Mesenchymal stem cell (in vitro differentiated cells and primary cell): ENCODE measurements around the gene PDHX. TPM values are rescaled to one million over a fixed set of nuclear protein-coding genes. Genes with fewer than 3 reads are reported as not detected.

Experiments
- DNase-seq: peaks from one replicate; pipeline ENCODE4 v3.0.0-alpha.2; 2013
- H2AFZ ChIP-seq: one replicate; pipeline ENCODE4 v1.6.1; 2013; ENCODE audit warnings: low read depth, mild to moderate bottlenecking, control low read depth, inconsistent platforms, low read length, moderate library complexity
- H2AK5ac ChIP-seq: 2 replicates; pipeline ENCODE4 v1.6.1; 2013; ENCODE audit warnings: low read length, moderate library complexity, mild to moderate bottlenecking, inconsistent platforms; ENCODE audit not compliant: severe bottlenecking
- H2BK120ac ChIP-seq: one replicate; pipeline ENCODE4 v1.6.1; 2013; ENCODE audit warnings: low read depth, mild to moderate bottlenecking, inconsistent platforms, low read length, moderate library complexity
- H2BK12ac ChIP-seq, 2 experiments: one replicate each; pipeline ENCODE4 v1.6.1; 2013; ENCODE audit warnings: inconsistent platforms in 2 of 2, low read length in 2 of 2, mild to moderate bottlenecking in 2 of 2, moderate library complexity in 2 of 2, control low read depth in 1 of 2
- H2BK15ac ChIP-seq: one replicate; pipeline ENCODE4 v1.6.1; 2013; ENCODE audit warnings: mild to moderate bottlenecking, low read depth, inconsistent platforms; ENCODE audit not compliant: poor library complexity, severe bottlenecking
- H2BK5ac ChIP-seq: 2 replicates; pipeline ENCODE4 v1.6.1; 2013; ENCODE audit warnings: low read depth, mild to moderate bottlenecking, low read length, control low read depth, inconsistent platforms; ENCODE audit not compliant: poor library complexity, severe bottlenecking
- H3K14ac ChIP-seq, 2 experiments: one replicate each; pipeline ENCODE4 v1.6.1; 2013; ENCODE audit warnings: inconsistent platforms in 2 of 2, low read length in 2 of 2, control low read depth in 1 of 2, mild to moderate bottlenecking in 1 of 2, moderate library complexity in 1 of 2
- H3K18ac ChIP-seq, 2 experiments: one replicate each; pipeline ENCODE4 v1.6.1; 2013; ENCODE audit warnings: inconsistent platforms in 2 of 2, low read length in 2 of 2, control low read depth in 1 of 2, low read depth in 1 of 2, mild to moderate bottlenecking in 1 of 2
- H3K23ac ChIP-seq, 2 experiments: one replicate each; pipeline ENCODE4 v1.6.1; 2013; ENCODE audit warnings: inconsistent platforms in 2 of 2, low read length in 2 of 2, mild to moderate bottlenecking in 2 of 2, moderate library complexity in 2 of 2, control low read depth in 1 of 2
- H3K27ac ChIP-seq: 2 replicates; pipeline ENCODE4 v1.5.1; 2013; ENCODE audit warnings: mild to moderate bottlenecking, moderate library complexity, low read length, control low read depth, inconsistent platforms; ENCODE audit not compliant: poor library complexity, severe bottlenecking
- H3K27me3 ChIP-seq, 2 experiments: 2 replicates each; pipeline versions ENCODE4 v1.6.1 to v1.7.0; 2013; ENCODE audit warnings: low read length in 2 of 2, mild to moderate bottlenecking in 2 of 2, moderate library complexity in 2 of 2, control low read depth in 1 of 2, inconsistent platforms in 1 of 2; ENCODE audit not compliant: control insufficient read depth in 1 of 2, insufficient read depth in 1 of 2
- H3K36me3 ChIP-seq, 2 experiments: 2 replicates each; pipeline versions ENCODE4 v1.6.1 to v1.7.0; 2013; ENCODE audit warnings: low read length in 2 of 2, control low read depth in 1 of 2, inconsistent platforms in 1 of 2, low read depth in 1 of 2, mild to moderate bottlenecking in 1 of 2; ENCODE audit not compliant: insufficient read depth in 2 of 2, control insufficient read depth in 1 of 2
- H3K4ac ChIP-seq, 2 experiments: one replicate each; pipeline ENCODE4 v1.6.1; 2013; ENCODE audit warnings: inconsistent platforms in 2 of 2, low read length in 2 of 2, mild to moderate bottlenecking in 2 of 2, moderate library complexity in 2 of 2, control low read depth in 1 of 2, low read depth in 1 of 2
- H3K4me1 ChIP-seq: 2 replicates; pipeline ENCODE4 v1.6.1; 2013; ENCODE audit warnings: low read depth, low read length, control low read depth; ENCODE audit not compliant: control insufficient read depth, insufficient read depth
- H3K4me2 ChIP-seq: 2 replicates; pipeline ENCODE4 v1.6.1; 2013; ENCODE audit warnings: low read length, mild to moderate bottlenecking, inconsistent platforms; ENCODE audit not compliant: poor library complexity, severe bottlenecking
- H3K4me3 ChIP-seq, 2 experiments: 2 replicates each; pipeline versions ENCODE4 v1.5.1 to v1.7.0; 2013; ENCODE audit warnings: low read length in 2 of 2, mild to moderate bottlenecking in 2 of 2, control low read depth in 1 of 2, low read depth in 1 of 2; ENCODE audit not compliant: insufficient read depth in 1 of 2
- H3K79me1 ChIP-seq: replicated peaks from 2 replicates; pipeline ENCODE4 v1.6.1; 2013; ENCODE audit warnings: mild to moderate bottlenecking, control low read depth, low read length, inconsistent platforms; ENCODE audit not compliant: poor library complexity, severe bottlenecking
- H3K9ac ChIP-seq: 2 replicates; pipeline ENCODE4 v1.7.0; 2013; ENCODE audit warnings: mild to moderate bottlenecking, low read length, moderate library complexity
- H3K9me3 ChIP-seq: 2 replicates; pipeline ENCODE4 v1.7.0; 2013; ENCODE audit warnings: mild to moderate bottlenecking, low read length; ENCODE audit not compliant: control insufficient read depth
- H4K8ac ChIP-seq: one replicate; pipeline ENCODE4 v1.6.1; 2013; ENCODE audit warnings: inconsistent platforms, mild to moderate bottlenecking, low read length, moderate library complexity
- H4K91ac ChIP-seq: one replicate; pipeline ENCODE4 v1.6.1; 2013; ENCODE audit warnings: mild to moderate bottlenecking, low read length, inconsistent platforms
- WGBS: methylation state at CpG from one replicate; pipeline ENCODE4 v1.1.7; 2013; ENCODE audit warnings: mixed read lengths; 5-methylcytosine and 5-hydroxymethylcytosine counted together
- polyA plus RNA-seq, 2 experiments: library from polyadenylated mRNA; stranded (reverse); fragments of 200-250 nt; gene quantifications; one replicate each; pipeline ENCODE4 v1.2.3, GENCODE V29; 2013

PDHX gene
- polyA plus RNA-seq (2013, experiment 1 of 2) = 38.5 TPM
- 39.2 TPM for polyA plus RNA-seq (2013, experiment 2 of 2)

DNA sequence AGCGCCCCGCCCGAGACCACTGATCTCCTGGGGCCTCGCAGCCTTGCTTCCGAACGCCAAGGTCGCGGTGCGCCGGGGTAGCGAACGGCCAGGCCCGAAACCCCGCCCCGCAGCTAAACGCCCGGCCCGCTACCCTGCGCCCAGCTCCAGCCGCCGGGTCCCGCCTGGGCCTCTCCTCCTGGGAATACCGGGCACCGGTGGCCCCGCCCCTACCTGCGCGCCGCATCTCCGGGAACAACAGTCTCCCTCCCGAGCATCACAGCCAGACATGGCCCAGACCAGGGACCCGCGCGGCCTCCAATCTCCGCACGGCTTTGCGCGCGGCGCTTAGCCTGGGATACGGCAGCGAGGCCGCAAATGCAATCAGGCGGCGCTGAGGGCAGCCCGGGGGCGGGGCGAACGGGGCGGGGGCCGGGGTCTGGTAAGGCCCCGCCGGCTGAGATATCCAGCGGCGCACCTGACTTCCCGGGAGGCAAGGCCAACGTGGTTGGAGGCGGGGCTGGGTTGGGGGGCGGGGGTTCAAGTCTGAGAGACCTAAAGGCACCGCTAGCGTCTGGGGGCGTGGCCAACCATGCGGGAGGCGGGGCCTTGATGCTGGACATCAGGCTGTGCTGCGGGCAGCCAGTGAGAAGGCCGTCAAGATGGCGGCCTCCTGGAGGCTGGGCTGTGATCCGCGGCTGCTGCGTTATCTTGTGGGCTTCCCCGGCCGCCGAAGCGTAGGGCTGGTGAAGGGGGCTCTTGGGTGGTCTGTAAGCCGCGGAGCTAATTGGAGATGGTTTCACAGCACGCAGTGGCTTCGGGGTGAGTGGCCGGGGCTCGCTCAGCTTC is at the start of gene PDHX, which contains the start of gene APIP:
Gene PDHX, plus strand, starts transcription at position 604 of the 828 bp plus-strand sequence. Its CDS starts 38 bp downstream, at position 642.
Gene APIP, minus strand, starts transcription at position 365 of the 828 bp plus-strand sequence. Its CDS starts 95 bp downstream, at position 270.
- Histone ChIP-seq H2BK120ac (peak within 1 kb of the TSS; percentile 87), H3K9me3 (no peaks in the 10 kb centered on the region), H3K14ac (peak within 1 kb of the TSS; percentile 76 to 96), H4K91ac (peak within 1 kb of the TSS; percentile 98), H3K4me3 (peak within 1 kb of the TSS; percentile 93 to 94), H2AFZ (peak within 1 kb of the TSS; percentile 97), H3K36me3 (peaks cover 0 to 16% of the 10 kb centered on the region in 2 experiments), H4K8ac (peak within 1 kb of the TSS; percentile 99), H3K27ac (peak within 1 kb of the TSS; percentile 99), H2BK15ac (peak within 1 kb of the TSS; percentile 77), H3K27me3 (no peaks in the 10 kb centered on the region), H2BK5ac (peak within 1 kb of the TSS; percentile 99), H3K23ac (peak within 1 kb of the TSS in 1 of 2 experiments; percentile 87), H2AK5ac (peak within 1 kb of the TSS; percentile 7), H3K4me1 (peaks cover 3% of the 10 kb centered on the region), H3K9ac (peak within 1 kb of the TSS; percentile 99), H2BK12ac (peak within 1 kb of the TSS in 1 of 2 experiments; percentile 75), H3K4me2 (peak within 1 kb of the TSS; percentile 73), H3K4ac (peak within 1 kb of the TSS; percentile 88 to 98), H3K79me1 (peaks cover 11% of the 10 kb centered on the region), H3K18ac (peak within 1 kb of the TSS; percentile 92 to 99)
- under 1% methylated on average over 79 of the region's 79 CpGs for WGBS
- peak; percentile 98 for DNase-seq

DNA sequence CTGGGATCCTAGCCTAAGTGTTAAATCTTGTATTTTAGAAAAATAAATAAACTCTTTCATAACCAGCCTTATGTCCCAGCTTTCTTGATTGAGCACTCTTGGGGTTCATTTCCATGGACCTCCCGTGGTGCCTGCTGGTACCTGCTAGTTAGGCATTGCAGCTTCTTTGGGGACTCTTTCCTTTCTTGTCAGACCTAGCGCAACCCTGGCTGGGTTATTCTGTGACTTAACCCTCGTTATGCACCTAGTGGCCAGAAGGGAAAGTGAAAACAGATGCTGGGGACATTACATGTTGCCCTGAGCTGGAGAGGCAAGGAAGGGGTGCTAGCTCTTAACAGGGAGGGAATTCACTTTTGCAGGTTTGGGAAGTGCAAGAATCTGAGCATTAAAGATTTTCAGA is 47.0 kb upstream of the PDHX start:
- Histone ChIP-seq H3K27me3 (no peaks in the 10 kb centered on the region), H4K91ac (no peak overlapping the region), H3K4me3 (no peak overlapping the region), H2AFZ (no peak overlapping the region), H2BK120ac (no peak overlapping the region), H3K14ac (no peak overlapping the region), H3K27ac (no peak overlapping the region), H3K4ac (no peak overlapping the region), H3K36me3 (peaks cover 0 to 3% of the 10 kb centered on the region in 2 experiments), H3K9ac (no peak overlapping the region), H2BK5ac (no peak overlapping the region), H3K9me3 (no peaks in the 10 kb centered on the region), H3K4me1 (peaks cover 2% of the 10 kb centered on the region), H3K79me1 (no peaks in the 10 kb centered on the region), H2AK5ac (no peak overlapping the region), H2BK12ac (no peak overlapping the region), H4K8ac (no peak overlapping the region), H2BK15ac (no peak overlapping the region), H3K23ac (no peak overlapping the region), H3K18ac (no peak overlapping the region), H3K4me2 (no peak overlapping the region)
- WGBS = 76% methylated on average over 3 of the region's 3 CpGs
- no peak for DNase-seq

DNA sequence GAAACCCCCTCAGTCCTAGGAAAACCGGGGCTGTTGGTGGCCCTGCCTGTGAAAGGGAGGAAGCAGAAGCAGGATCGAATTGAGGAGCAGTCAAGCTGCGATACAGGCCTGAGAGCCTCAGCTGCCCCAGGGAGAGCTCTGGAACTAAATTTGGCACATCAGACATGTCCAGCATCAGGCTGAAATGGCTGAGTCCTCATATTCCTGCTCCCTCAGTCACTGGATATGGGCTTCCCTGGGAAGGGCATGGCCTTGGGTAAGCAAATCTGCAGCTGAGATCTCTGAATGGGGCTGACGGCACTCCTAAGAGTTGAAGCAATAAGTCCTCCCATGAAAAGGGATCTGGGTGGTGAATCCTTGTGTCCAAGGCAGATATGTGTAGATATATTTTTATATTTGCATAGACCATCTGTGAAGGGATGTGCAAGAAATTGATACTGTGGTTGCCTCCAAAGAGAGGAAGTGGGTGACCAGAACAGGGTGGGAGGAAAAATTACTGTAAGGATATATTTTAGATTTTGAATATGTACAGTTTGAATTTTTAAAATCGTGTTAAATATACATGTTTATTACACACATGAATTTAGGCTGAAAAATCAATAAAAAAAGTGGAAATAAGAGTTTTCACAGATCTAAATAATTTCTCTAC is 45.7 kb upstream of the PDHX start:
- Histone ChIP-seq H2BK120ac (no peak overlapping the region), H3K4me2 (no peak overlapping the region), H3K9me3 (no peaks in the 10 kb centered on the region), H3K14ac (no peak overlapping the region), H2AK5ac (no peak overlapping the region), H3K23ac (no peak overlapping the region), H3K9ac (no peak overlapping the region), H3K27ac (no peak overlapping the region), H3K18ac (no peak overlapping the region), H3K27me3 (no peaks in the 10 kb centered on the region), H2AFZ (no peak overlapping the region), H3K4me1 (peaks cover 2% of the 10 kb centered on the region), H4K91ac (no peak overlapping the region), H3K4me3 (no peak overlapping the region), H3K4ac (no peak overlapping the region), H3K36me3 (peaks cover 0 to 8% of the 10 kb centered on the region in 2 experiments), H2BK15ac (no peak overlapping the region), H3K79me1 (no peaks in the 10 kb centered on the region), H2BK12ac (no peak overlapping the region), H2BK5ac (no peak overlapping the region), H4K8ac (no peak overlapping the region)
- WGBS = 92% methylated on average over 4 of the region's 5 CpGs
- DNase-seq = no peak

DNA sequence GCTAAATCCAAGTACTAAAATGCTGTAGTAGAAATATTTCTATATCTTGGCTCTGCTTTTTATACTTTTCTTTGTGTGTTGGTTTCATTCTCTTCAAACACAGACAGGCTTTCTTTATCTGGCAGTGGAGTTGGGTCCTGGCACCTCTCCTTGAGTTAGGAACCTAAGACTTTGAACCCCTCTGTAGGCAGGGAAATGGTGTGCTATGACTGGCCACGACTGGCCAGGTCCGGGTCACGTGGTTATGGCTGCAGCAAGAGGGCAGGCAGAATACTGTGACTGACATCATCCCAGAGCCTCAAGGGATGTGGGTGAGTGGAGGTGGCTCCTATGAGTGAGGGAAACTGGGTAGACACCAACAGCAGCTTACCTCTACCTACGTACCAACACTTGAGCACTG is 42.2 kb upstream of the PDHX start:
- no peak overlapping the region for H2AK5ac ChIP-seq
- no peak overlapping the region for H3K4ac ChIP-seq
- no peaks in the 10 kb centered on the region for H3K9me3 ChIP-seq
- no peak overlapping the region for H3K14ac ChIP-seq
- no peaks in the 10 kb centered on the region for H3K27me3 ChIP-seq
- H3K36me3 ChIP-seq = peaks cover 0 to 8% of the 10 kb centered on the region in 2 experiments
- no peak overlapping the region for H3K27ac ChIP-seq
- no peak overlapping the region for H2BK12ac ChIP-seq
- no peak overlapping the region for H3K4me3 ChIP-seq
- no peak overlapping the region for H3K4me2 ChIP-seq
- no peak overlapping the region for H4K91ac ChIP-seq
- no peak overlapping the region for H2BK15ac ChIP-seq
- 97% methylated on average over 3 of the region's 4 CpGs for WGBS
- H3K4me1 ChIP-seq = peaks cover 2% of the 10 kb centered on the region
- no peak for DNase-seq
- H3K79me1 ChIP-seq = no peaks in the 10 kb centered on the region
- H3K18ac ChIP-seq = no peak overlapping the region
- no peak overlapping the region for H2AFZ ChIP-seq
- no peak overlapping the region for H2BK120ac ChIP-seq
- H2BK5ac ChIP-seq = no peak overlapping the region
- no peak overlapping the region for H3K9ac ChIP-seq
- no peak overlapping the region for H4K8ac ChIP-seq
- no peak overlapping the region for H3K23ac ChIP-seq
